ENCODE measurements around the gene ZNF567.

The ZNF567 gene

GRCh38 chr19:36646746-36647145 lies 40.7 kb upstream of the ZNF567 start:
- TF ChIP-seq ZNF558 (tag by site-specific recombination; IDR thresholded peaks at IDR 0.05), result peak; percentile 97
- TF ChIP-seq ZSCAN18 (tag by site-specific recombination; IDR thresholded peaks at IDR 0.05), result no peak
- H3K4me1 ChIP-seq (ENCODE audit: control insufficient read depth, insufficient read depth, low read length), result no peaks in the 10 kb centered on the region
- ChIA-PET CTCF (interaction anchor here (0.7 kb wide), 1 partner anchor 186 kb away, joined by 3 read pairs; no protein-coding TSS in a partner anchor), POLR2A (no interaction called here)
- peaks cover 48 to 79% of the 10 kb centered on the region in 2 experiments for H3K36me3 ChIP-seq (ENCODE audit: control insufficient read depth in 2 of 2, insufficient read depth in 1 of 2, low read length in 2 of 2)
- no peak overlapping the region for H3K27ac ChIP-seq (ENCODE audit: extremely low read depth, low read depth, low read length)
- no peak overlapping the region for H3K4me3 ChIP-seq (ENCODE audit: low read depth, low read length)
- H3K9me3 ChIP-seq (ENCODE audit: control insufficient read depth, insufficient read depth, low read depth, low read length), result peaks cover 40% of the 10 kb centered on the region

GRCh38 chr19:36652958-36653357 lies 34.5 kb upstream of the ZNF567 start:
- Histone ChIP-seq H3K36me3 (ENCODE audit: control insufficient read depth in 2 of 2, insufficient read depth in 1 of 2, low read length in 2 of 2) (peaks cover 79 to 100% of the 10 kb centered on the region in 2 experiments), H3K27ac (ENCODE audit: extremely low read depth, low read depth, low read length) (no peak overlapping the region), H3K4me3 (ENCODE audit: low read depth, low read length) (no peak overlapping the region), H3K4me1 (ENCODE audit: control insufficient read depth, insufficient read depth, low read length) (no peaks in the 10 kb centered on the region), H3K9me3 (ENCODE audit: control insufficient read depth, insufficient read depth, low read depth, low read length) (peaks cover 52% of the 10 kb centered on the region)
- POLR2A ChIA-PET, result no interaction called here
- CTCF ChIA-PET, result no interaction called here
- TF ChIP-seq ZNF18 (tag by site-specific recombination; IDR thresholded peaks at IDR 0.05), result no peak
- TF ChIP-seq ZNF830 (tag by site-specific recombination; IDR thresholded peaks at IDR 0.05; ENCODE audit: low read depth), result no peak
- TF ChIP-seq ZSCAN23 (tag by site-specific recombination; IDR thresholded peaks at IDR 0.05), result no peak
- no peak for TF ChIP-seq REPIN1 (tag by site-specific recombination; IDR thresholded peaks at IDR 0.05; ENCODE audit: low read depth)
- no peak for TF ChIP-seq SP7 (tag by site-specific recombination; IDR thresholded peaks at IDR 0.05)
- no peak for TF ChIP-seq ZNF37A (tag by site-specific recombination; IDR thresholded peaks at IDR 0.05)
- TF ChIP-seq ZNF555 (tag by site-specific recombination; conservative IDR thresholded peaks at IDR 0.05), result no peak

GRCh38 chr19:36665832-36666231 lies 21.6 kb upstream of the ZNF567 start:
- peak overlapping the region; percentile 79; the same call in 1 of the 2 replicates for H3K27ac ChIP-seq (ENCODE audit: extremely low read depth, low read depth, low read length)
- H3K4me3 ChIP-seq (ENCODE audit: low read depth, low read length), result peak overlapping the region; percentile 55
- peak; percentile 76; the same call in 1 of the 2 replicates for TF ChIP-seq ZNF280C (tag by site-specific recombination; IDR thresholded peaks at IDR 0.05)
- 0 out of 2 replicates have a peak, but pooled peaks have one; percentile 35 for TF ChIP-seq ZNF704 (tag by site-specific recombination; IDR thresholded peaks at IDR 0.05)
- no peak for TF ChIP-seq ZNF610 (tag by site-specific recombination; IDR thresholded peaks at IDR 0.05; ENCODE audit: borderline replicate concordance)
- no peak for TF ChIP-seq ZNF488 (tag by site-specific recombination; IDR thresholded peaks at IDR 0.05)
- TF ChIP-seq ZNF202 (tag by site-specific recombination; IDR thresholded peaks at IDR 0.05; ENCODE audit: borderline replicate concordance), result peak; percentile 42; the same call in 1 of the 2 replicates
- peaks cover 24% of the 10 kb centered on the region for H3K9me3 ChIP-seq (ENCODE audit: control insufficient read depth, insufficient read depth, low read depth, low read length)
- ChIA-PET POLR2A (interaction anchor here (1.1 to 2.3 kb wide), 5 partner anchors 21 to 287 kb away, joined by 5 to 20 read pairs (median 8); partner anchors contain the start of genes ZFP14, ZNF260, ZNF345 and ZNF567), CTCF (interaction anchor here (0.6 to 1.0 kb wide), 2 partner anchors 25 to 199 kb away, joined by 3 read pairs; no protein-coding TSS in a partner anchor)
- peaks cover 3% of the 10 kb centered on the region; the same call in 1 of the 2 replicates for H3K4me1 ChIP-seq (ENCODE audit: control insufficient read depth, insufficient read depth, low read length)
- H3K36me3 ChIP-seq (ENCODE audit: control insufficient read depth in 2 of 2, insufficient read depth in 1 of 2, low read length in 2 of 2), result peaks cover 32 to 52% of the 10 kb centered on the region in 2 experiments
